Gastroesophageal sphincter (tissue), 4 donors: ENCODE results near the gene DNAJC7. TPM values are rescaled to one million over a fixed set of nuclear protein-coding genes. Genes with fewer than 3 reads are reported as not detected.

ENCODE experiments used
- ATAC-seq: fragments of 150-250 bp; one replicate; pipeline ENCODE4 v1.9.1; 2016; ENCODE audit warnings: mild to moderate bottlenecking, moderate library complexity
- H3K27ac ChIP-seq, 4 donors: fragments of 200-600 bp; sonication (generic) in 3 of 4; 1 replicate in 3 of 4; 2 replicates in 1 of 4; pipeline ENCODE4 v1.5.1; 2016 to 2019
- H3K27me3 ChIP-seq: fragments of 200-600 bp; sonication (generic); one replicate; pipeline ENCODE4 v1.5.1; 2019
- H3K36me3 ChIP-seq, 2 donors: fragments of 200-600 bp; sonication (generic); one replicate each; pipeline ENCODE4 v1.5.1; 2019; ENCODE audit warnings: control low read depth in 1 of 2
- H3K4me1 ChIP-seq, 3 donors: fragments of 200-600 bp; sonication (generic); 1 replicate in 2 of 3; 2 replicates in 1 of 3; pipeline ENCODE4 v1.5.1; 2016 to 2019; ENCODE audit warnings: control low read depth in 2 of 3
- H3K4me3 ChIP-seq, 2 donors: fragments of 200-600 bp; sonication (generic); one replicate each; pipeline ENCODE4 v1.5.1; 2019; ENCODE audit warnings: mild to moderate bottlenecking in 1 of 2, moderate library complexity in 1 of 2
- H3K9me3 ChIP-seq, 3 donors: fragments of 200-600 bp; sonication (generic); one replicate each; pipeline ENCODE4 v1.5.1; 2017 to 2019; ENCODE audit warnings: control low read depth in 2 of 3
- EP300 ChIP-seq: sonication (generic); formaldehyde crosslinking; IDR thresholded peaks from one replicate; pipeline ENCODE4 v1.6.1; 2017; ENCODE audit warnings: antibody characterized with exemption, mild to moderate bottlenecking
- POLR2A ChIP-seq, 2 donors: fragments of 450-650 bp; IDR thresholded peaks; one replicate each; pipeline ENCODE4 v1.6.1; 2017; ENCODE audit warnings: antibody characterized with exemption in 2 of 2, mild to moderate bottlenecking in 2 of 2, moderate library complexity in 1 of 2
- POLR2AphosphoS5 ChIP-seq: sonication (generic); formaldehyde crosslinking; IDR thresholded peaks from one replicate; pipeline ENCODE4 v1.6.1; 2017; ENCODE audit warnings: antibody characterized with exemption
- WGBS, 2 donors: methylation state at CpG; one replicate each; pipeline ENCODE4 v1.1.5; 2018; ENCODE audit warnings: low coverage in 1 of 2; 5-methylcytosine and 5-hydroxymethylcytosine counted together
- total RNA-seq, 4 donors: library from RNA; depleted of rRNA; stranded (reverse); fragments of >200 nt; gene quantifications; one replicate each; pipeline ENCODE4 v1.1.0, GENCODE V29; 2016
- TF ChIP-seq, protein P1 (sequence below), 4 experiments: fragments of 200-600 bp in 2 of 4; fragments of 450-650 bp in 2 of 4; sonication (generic) in 1 of 4; IDR thresholded peaks; one replicate each; pipeline ENCODE4 v1.5.1; 2017 to 2019; ENCODE audit warnings: antibody characterized with exemption in 4 of 4, mild to moderate bottlenecking in 2 of 4, moderate library complexity in 2 of 4

Gene DNAJC7
- total RNA-seq, 4 donors from 2014 or later: 41.9 to 59.6 (median 54.4) TPM

DNA sequence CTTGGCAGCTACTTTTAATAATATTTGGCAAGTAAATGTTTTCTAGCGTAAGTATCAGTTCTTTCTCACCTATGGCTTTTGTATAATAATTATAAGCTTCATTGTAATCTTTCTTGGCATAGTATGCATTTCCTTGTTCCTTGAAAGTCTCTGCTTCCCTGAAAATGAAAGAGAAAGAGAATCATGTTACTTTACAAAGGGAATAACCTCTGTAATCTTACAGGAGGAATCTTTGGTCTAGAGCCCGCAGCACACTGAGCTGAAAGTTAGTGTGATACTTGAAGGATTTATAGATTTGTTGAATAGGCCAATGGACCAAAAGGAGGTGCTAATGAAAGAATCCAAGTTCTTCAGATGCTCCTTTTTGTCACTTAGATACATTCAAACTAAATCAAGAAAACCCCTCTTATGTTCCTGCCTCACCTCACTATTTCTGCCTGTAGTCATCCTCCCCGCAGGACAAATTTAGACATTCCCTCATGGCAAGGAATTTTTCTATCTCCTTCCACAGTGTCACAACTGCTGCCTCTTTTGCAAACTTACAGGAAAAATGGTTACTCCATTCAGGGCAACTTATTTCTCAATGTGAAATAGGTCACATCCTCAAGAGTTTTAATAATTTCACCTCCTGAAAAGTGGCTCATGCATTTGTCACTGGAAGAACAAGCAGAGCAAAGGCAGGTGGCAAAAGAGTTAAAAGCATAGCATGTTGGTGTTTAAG lies 16.7 kb downstream of the DNAJC7 start:
- peaks cover 0 to 37% (median 0%) of the 10 kb centered on the region in 3 donors for H3K4me1 ChIP-seq

DNA sequence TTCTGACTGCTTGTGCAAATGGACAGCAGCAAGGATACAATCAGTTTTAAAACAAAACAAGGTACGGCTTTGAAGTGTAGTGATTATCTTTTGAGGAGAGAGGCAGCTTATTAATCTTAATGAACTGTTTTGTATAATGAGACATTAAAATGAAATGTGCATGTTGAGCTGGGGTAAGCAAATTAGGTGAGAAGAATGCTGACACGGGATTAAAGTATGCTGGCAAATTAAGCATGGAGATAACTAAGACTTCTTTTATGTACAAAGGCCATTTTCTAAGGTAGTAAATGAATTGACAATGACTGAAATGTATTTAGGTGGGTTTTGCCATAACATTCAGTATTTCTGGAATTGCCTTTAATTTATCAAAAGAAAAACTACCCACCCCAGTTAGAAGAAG lies 18.7 kb downstream of the DNAJC7 start:
- Histone ChIP-seq H3K9me3 (no peaks in the 10 kb centered on the region), H3K36me3 (peaks cover 5 to 99% of the 10 kb centered on the region in 2 donors), H3K27me3 (no peaks in the 10 kb centered on the region), H3K4me1 (peaks cover 0 to 20% (median 0%) of the 10 kb centered on the region in 3 donors), H3K4me3 (no peak overlapping the region), H3K27ac (no peak overlapping the region)
- no peak for ATAC-seq
- TF ChIP-seq, protein P1, sequence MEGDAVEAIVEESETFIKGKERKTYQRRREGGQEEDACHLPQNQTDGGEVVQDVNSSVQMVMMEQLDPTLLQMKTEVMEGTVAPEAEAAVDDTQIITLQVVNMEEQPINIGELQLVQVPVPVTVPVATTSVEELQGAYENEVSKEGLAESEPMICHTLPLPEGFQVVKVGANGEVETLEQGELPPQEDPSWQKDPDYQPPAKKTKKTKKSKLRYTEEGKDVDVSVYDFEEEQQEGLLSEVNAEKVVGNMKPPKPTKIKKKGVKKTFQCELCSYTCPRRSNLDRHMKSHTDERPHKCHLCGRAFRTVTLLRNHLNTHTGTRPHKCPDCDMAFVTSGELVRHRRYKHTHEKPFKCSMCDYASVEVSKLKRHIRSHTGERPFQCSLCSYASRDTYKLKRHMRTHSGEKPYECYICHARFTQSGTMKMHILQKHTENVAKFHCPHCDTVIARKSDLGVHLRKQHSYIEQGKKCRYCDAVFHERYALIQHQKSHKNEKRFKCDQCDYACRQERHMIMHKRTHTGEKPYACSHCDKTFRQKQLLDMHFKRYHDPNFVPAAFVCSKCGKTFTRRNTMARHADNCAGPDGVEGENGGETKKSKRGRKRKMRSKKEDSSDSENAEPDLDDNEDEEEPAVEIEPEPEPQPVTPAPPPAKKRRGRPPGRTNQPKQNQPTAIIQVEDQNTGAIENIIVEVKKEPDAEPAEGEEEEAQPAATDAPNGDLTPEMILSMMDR (IDR thresholded peaks at IDR 0.05): no peak
- no peak for TF ChIP-seq POLR2AphosphoS5
- no peak for TF ChIP-seq EP300
- no peak for TF ChIP-seq POLR2A (IDR thresholded peaks at IDR 0.05)
- WGBS, 2 donors: 33 to 44% methylated on average over 1 to 2 of the region's 2 CpGs

More for the DNA sequence above, 16.7 kb downstream of the DNAJC7 start:
- no peak for ATAC-seq
- H3K36me3 ChIP-seq: peaks cover 5 to 78% of the 10 kb centered on the region in 2 donors
- 67 to 81% methylated on average over 1 to 3 of the region's 3 CpGs for WGBS, 2 donors
- H3K27ac ChIP-seq: no peak overlapping the region
- H3K4me3 ChIP-seq: no peak overlapping the region
- H3K27me3 ChIP-seq: no peaks in the 10 kb centered on the region
- no peaks in the 10 kb centered on the region for H3K9me3 ChIP-seq
- TF ChIP-seq POLR2A (IDR thresholded peaks at IDR 0.05) (no peak), POLR2AphosphoS5 (no peak), EP300 (no peak)
- TF ChIP-seq, protein P1 (IDR thresholded peaks at IDR 0.05): no peak

DNA sequence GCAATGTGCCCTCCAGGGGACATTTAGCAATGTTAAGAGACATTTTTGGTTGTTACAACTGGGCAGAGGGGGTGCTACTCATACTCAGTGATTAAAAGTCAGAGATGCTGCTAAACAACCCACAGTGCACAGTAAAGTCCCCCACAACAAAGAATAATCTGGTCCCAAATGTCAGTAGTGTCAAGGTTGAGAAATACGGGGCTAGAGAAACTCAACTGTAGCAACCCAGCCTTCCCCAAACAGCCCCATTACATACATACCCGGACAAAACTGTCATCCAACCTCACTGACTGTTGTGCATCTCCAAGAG lies 20.4 kb downstream of the DNAJC7 start:
- 60 to 100% methylated on average over 1 of the region's 2 CpGs for WGBS, 2 donors
- TF ChIP-seq EP300: no peak
- TF ChIP-seq, protein P1 (IDR thresholded peaks at IDR 0.05): no peak
- no peak for TF ChIP-seq POLR2AphosphoS5
- TF ChIP-seq POLR2A (IDR thresholded peaks at IDR 0.05): no peak
- Histone ChIP-seq H3K4me1 (peaks cover 0 to 13% (median 0%) of the 10 kb centered on the region in 3 donors), H3K36me3 (peaks cover 5 to 100% of the 10 kb centered on the region in 2 donors), H3K27ac (no peak overlapping the region), H3K9me3 (no peaks in the 10 kb centered on the region), H3K27me3 (no peaks in the 10 kb centered on the region), H3K4me3 (no peak overlapping the region)
- no peak for ATAC-seq

DNA sequence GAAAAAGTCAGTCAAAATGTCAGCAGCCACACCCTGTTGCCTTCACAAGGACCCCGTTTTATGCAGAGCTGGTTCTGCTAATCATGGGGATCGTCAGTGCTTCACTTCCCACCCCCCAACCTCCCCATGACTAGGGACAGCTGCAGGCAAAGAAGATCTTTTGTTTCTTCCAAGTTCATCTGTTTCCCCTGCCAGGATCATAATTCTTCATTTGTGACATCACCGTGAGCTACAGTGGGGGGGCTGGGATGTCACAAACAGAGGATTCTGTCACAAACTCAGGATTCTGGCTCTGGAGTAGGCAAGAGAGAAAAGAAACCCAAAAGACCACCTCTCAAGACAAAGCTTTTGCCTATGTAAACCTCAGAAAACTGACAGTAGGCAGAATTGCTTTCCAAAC lies 24.7 kb downstream of the DNAJC7 start:
- WGBS, 2 donors: 34 to 69% methylated on average over 2 of the region's 3 CpGs
- TF ChIP-seq, protein P1 (IDR thresholded peaks at IDR 0.05): no peak
- peak overlapping the region in 1 of 4 donors; percentile 25 for H3K27ac ChIP-seq
- ATAC-seq: no peak
- H3K27me3 ChIP-seq: no peaks in the 10 kb centered on the region
- H3K4me1 ChIP-seq: peaks cover 0 to 9% (median 0%) of the 10 kb centered on the region in 3 donors
- no peaks in the 10 kb centered on the region for H3K9me3 ChIP-seq
- H3K4me3 ChIP-seq: no peak overlapping the region
- H3K36me3 ChIP-seq: peaks cover 0 to 100% of the 10 kb centered on the region in 2 donors

DNA sequence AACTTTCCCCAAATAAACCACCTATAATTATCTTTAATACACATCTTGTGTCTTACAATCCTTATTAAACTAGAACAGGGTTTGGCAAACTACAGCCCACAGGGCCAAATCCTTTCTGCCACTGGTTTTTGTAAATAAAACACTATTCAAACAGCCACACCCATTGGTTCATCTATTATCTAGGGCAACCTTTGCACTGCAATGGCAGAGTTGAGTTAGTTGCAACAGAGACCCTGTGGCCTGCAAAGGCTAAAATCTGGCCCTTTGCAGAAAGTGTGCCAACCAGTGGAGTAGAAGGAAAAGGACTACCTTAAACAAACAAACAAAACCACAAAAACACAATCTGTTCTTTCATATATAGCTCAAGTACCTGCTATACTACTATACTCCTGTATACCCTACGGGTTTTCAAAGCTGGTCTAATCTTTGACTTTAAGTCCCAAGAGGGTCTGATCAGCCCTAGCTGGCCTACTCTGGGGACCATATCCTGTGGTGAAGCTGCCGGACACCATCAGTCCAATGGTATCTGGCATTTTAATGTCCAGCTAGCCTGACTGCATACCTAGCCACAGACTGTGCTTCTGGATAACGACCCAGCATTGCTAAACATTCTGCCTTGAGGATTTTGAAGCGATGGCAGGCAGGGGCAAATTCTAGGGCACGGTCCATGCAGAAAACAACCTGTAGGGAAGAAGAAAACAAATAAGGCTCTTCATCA lies 27.4 kb downstream of the DNAJC7 start:
- WGBS, 2 donors: 65 to 87% methylated on average over 2 to 5 of the region's 5 CpGs
- peaks cover 0 to 9% (median 0%) of the 10 kb centered on the region in 3 donors for H3K4me1 ChIP-seq
- TF ChIP-seq POLR2A (IDR thresholded peaks at IDR 0.05): no peak
- H3K4me3 ChIP-seq: no peak overlapping the region
- no peaks in the 10 kb centered on the region for H3K27me3 ChIP-seq
- H3K9me3 ChIP-seq: no peaks in the 10 kb centered on the region
- ATAC-seq: no peak
- peaks cover 0 to 100% of the 10 kb centered on the region in 2 donors for H3K36me3 ChIP-seq
- no peak overlapping the region for H3K27ac ChIP-seq
